Tibial nerve (tissue), 4 donors: ENCODE results near the gene SCN5A. TPM values are rescaled to one million over a fixed set of nuclear protein-coding genes. Genes with fewer than 3 reads are reported as not detected.

Experiments used
- DNase-seq, 2 donors: peaks; one replicate each; pipeline ENCODE4 v3.0.0-alpha.2; 2019; ENCODE audit warnings: low spot score in 2 of 2
- H3K27ac ChIP-seq, 4 donors: fragments of 200-600 bp; sonication (generic) in 3 of 4; one replicate each; pipeline ENCODE4 v1.5.1; 2017 to 2019; ENCODE audit warnings: mild to moderate bottlenecking in 1 of 4
- H3K27me3 ChIP-seq, 2 donors: fragments of 200-600 bp; sonication (generic) in 1 of 2; one replicate each; pipeline versions ENCODE4 v1.5.1 to v1.6.0; 2017 to 2019
- H3K36me3 ChIP-seq, 3 donors: fragments of 200-600 bp; sonication (generic); one replicate each; pipeline ENCODE4 v1.5.1; 2018 to 2019
- H3K4me1 ChIP-seq, 4 donors: fragments of 200-600 bp; sonication (generic) in 3 of 4; one replicate each; pipeline ENCODE4 v1.5.1; 2017 to 2019
- H3K4me3 ChIP-seq, 4 donors: fragments of 200-600 bp; sonication (generic) in 3 of 4; one replicate each; pipeline ENCODE4 v1.5.1; 2017 to 2019; ENCODE audit warnings: mild to moderate bottlenecking in 1 of 4, moderate library complexity in 1 of 4
- H3K9me3 ChIP-seq, 4 donors: fragments of 200-600 bp; sonication (generic) in 3 of 4; one replicate each; pipeline ENCODE4 v1.5.1; 2017 to 2019
- CTCF ChIP-seq, 5 experiments: fragments of 200-600 bp in 3 of 5; fragments of 450-650 bp in 2 of 5; sonication (generic) in 3 of 5; IDR thresholded peaks; one replicate each; pipeline ENCODE4 v1.5.1; 2016 to 2019; ENCODE audit warnings: antibody characterized with exemption in 5 of 5, mild to moderate bottlenecking in 3 of 5, moderate library complexity in 2 of 5
- EP300 ChIP-seq, 2 donors: sonication (generic); formaldehyde crosslinking; IDR thresholded peaks; one replicate each; pipeline ENCODE4 v1.6.1; 2017; ENCODE audit warnings: antibody characterized with exemption in 2 of 2, mild to moderate bottlenecking in 1 of 2
- POLR2A ChIP-seq, 2 donors: fragments of 450-650 bp; IDR thresholded peaks; one replicate each; pipeline ENCODE4 v1.6.1; 2017; ENCODE audit warnings: antibody characterized with exemption in 2 of 2, mild to moderate bottlenecking in 2 of 2, moderate library complexity in 2 of 2
- WGBS, 2 donors: methylation state at CpG; one replicate each; pipeline ENCODE4 v1.1.5; 2018; 5-methylcytosine and 5-hydroxymethylcytosine counted together
- total RNA-seq, 4 donors: library from RNA; depleted of rRNA; stranded (reverse); fragments of >200 nt; gene quantifications; one replicate each; pipeline ENCODE4 v1.1.0, GENCODE V29; 2016

SCN5A gene
- total RNA-seq, 4 donors from 2014 or later, result 0.44 to 2.7 (median 1.8) TPM

GRCh38 chr3:38648659-38649499 lies 608 bp downstream of the SCN5A start:
- WGBS, 2 donors, result 13 to 15% methylated on average over 32 to 39 of the region's 56 CpGs
- Histone ChIP-seq H3K4me3 (peak overlapping the region; percentile 42 to 67 (median 53)), H3K4me1 (peaks cover 0 to 27% (median 7%) of the 10 kb centered on the region in 4 donors), H3K27me3 (peaks cover 0 to 25% of the 10 kb centered on the region in 2 donors), H3K36me3 (no peaks in the 10 kb centered on the region), H3K27ac (peak overlapping the region in 1 of 4 donors; percentile 64), H3K9me3 (no peaks in the 10 kb centered on the region)
- no peak for TF ChIP-seq POLR2A (IDR thresholded peaks at IDR 0.05)
- TF ChIP-seq EP300 (IDR thresholded peaks at IDR 0.05), result no peak
- no peak for TF ChIP-seq CTCF (IDR thresholded peaks at IDR 0.05)
- no peak for DNase-seq

GRCh38 chr3:38648024-38648658 lies 1.3 kb downstream of the SCN5A start:
- Histone ChIP-seq H3K36me3 (no peaks in the 10 kb centered on the region), H3K4me1 (peaks cover 0 to 27% (median 7%) of the 10 kb centered on the region in 4 donors), H3K27ac (no peak overlapping the region), H3K9me3 (no peaks in the 10 kb centered on the region), H3K27me3 (peaks cover 0 to 25% of the 10 kb centered on the region in 2 donors), H3K4me3 (peak overlapping the region in 2 of 4 donors; percentile 60 to 67)
- TF ChIP-seq POLR2A (IDR thresholded peaks at IDR 0.05), result no peak
- TF ChIP-seq CTCF (IDR thresholded peaks at IDR 0.05), result no peak
- TF ChIP-seq EP300 (IDR thresholded peaks at IDR 0.05), result no peak
- no peak for DNase-seq
- 96% methylated on average over 7 of the region's 7 CpGs for WGBS, 2 donors

GRCh38 chr3:38647217-38647970 lies 2.1 kb downstream of the SCN5A start:
- H3K36me3 ChIP-seq, result no peaks in the 10 kb centered on the region
- 92 to 96% methylated on average over 7 of the region's 7 CpGs for WGBS, 2 donors
- no peak for DNase-seq
- peaks cover 0 to 27% (median 7%) of the 10 kb centered on the region in 4 donors for H3K4me1 ChIP-seq
- no peaks in the 10 kb centered on the region for H3K9me3 ChIP-seq
- no peak overlapping the region for H3K4me3 ChIP-seq
- no peak for TF ChIP-seq CTCF (IDR thresholded peaks at IDR 0.05)
- TF ChIP-seq POLR2A (IDR thresholded peaks at IDR 0.05), result no peak
- no peak for TF ChIP-seq EP300 (IDR thresholded peaks at IDR 0.05)
- H3K27ac ChIP-seq, result no peak overlapping the region
- H3K27me3 ChIP-seq, result peaks cover 0 to 25% of the 10 kb centered on the region in 2 donors

GRCh38 chr3:38646630-38647029 lies 2.9 kb downstream of the SCN5A start:
- 74 to 76% methylated on average over 3 of the region's 3 CpGs for WGBS, 2 donors
- no peak for DNase-seq
- Histone ChIP-seq H3K4me3 (no peak overlapping the region), H3K9me3 (no peaks in the 10 kb centered on the region), H3K4me1 (peaks cover 0 to 27% (median 7%) of the 10 kb centered on the region in 4 donors), H3K27ac (no peak overlapping the region), H3K27me3 (peaks cover 0 to 25% of the 10 kb centered on the region in 2 donors), H3K36me3 (no peaks in the 10 kb centered on the region)
- TF ChIP-seq POLR2A (IDR thresholded peaks at IDR 0.05) (no peak), EP300 (IDR thresholded peaks at IDR 0.05) (no peak), CTCF (IDR thresholded peaks at IDR 0.05) (no peak)
